HT-29 (cell line): ENCODE results near the gene MYO6. TPM values are rescaled to one million over a fixed set of nuclear protein-coding genes. Genes with fewer than 3 reads are reported as not detected.

Source experiments
- DNase-seq: peaks from one replicate; pipeline ENCODE4 v3.0.0-alpha.2; 2015; ENCODE audit warnings: low spot score
- small RNA-seq: library from RNA; depleted of rRNA; stranded (forward); fragments of <200 nt; gene quantifications from one replicate; pipeline ENCODE3, GENCODE V24; 2014
- total RNA-seq: library from RNA; depleted of rRNA; stranded (reverse); fragments of >200 nt; shearing (Covaris generic); gene quantifications from 2 replicates; pipeline ENCODE4 v1.2.3, GENCODE V29; 2014; rRNA removed

MYO6 gene
- total RNA-seq, 1 experiment from 2014 or later: 28.8 TPM

GRCh38 chr6:75943381-75943780, 194.3 kb downstream of the MYO6 start:
- DNase-seq: no peak

DNA sequence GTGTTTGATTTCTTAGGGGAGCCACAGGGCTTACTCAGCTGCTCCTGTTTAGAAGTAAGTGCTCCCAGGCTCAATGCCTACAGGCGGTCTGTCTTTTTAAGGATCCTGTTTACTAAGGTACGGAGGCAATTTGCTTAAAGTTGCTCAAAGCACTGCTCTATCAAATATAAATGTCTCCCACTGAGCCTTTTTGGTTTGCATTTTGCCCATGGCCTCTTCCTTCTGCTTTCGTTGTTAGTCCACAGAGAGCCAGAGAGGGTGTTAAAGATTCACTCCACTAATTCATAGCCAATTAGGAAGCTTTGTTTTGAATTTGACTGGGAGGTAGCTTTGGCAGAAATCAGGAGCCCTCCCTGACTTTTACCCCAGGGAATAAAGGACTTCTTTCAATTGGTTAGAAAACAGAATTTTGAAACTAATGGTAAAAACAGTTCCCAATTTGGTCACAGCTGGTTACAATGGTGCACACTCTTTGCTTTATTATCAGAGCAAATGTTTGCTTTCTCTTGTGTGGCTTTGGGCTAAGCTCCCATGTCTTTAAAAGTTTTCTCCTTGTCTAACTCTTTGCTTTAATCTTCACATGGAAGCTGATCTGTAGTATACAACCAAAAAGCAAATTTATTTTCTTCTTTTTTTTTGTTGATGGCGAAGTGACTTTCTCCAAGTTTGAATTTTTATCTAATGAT, 197.2 kb downstream of the MYO6 start:
- DNase-seq: no peak

- no peak for DNase-seq
Observed at GRCh38 chr6:75947935-75948334, 198.9 kb downstream of the MYO6 start.

- DNase-seq: no peak
Observed at GRCh38 chr6:75952128-75952527, 203.1 kb downstream of the MYO6 start.

DNA sequence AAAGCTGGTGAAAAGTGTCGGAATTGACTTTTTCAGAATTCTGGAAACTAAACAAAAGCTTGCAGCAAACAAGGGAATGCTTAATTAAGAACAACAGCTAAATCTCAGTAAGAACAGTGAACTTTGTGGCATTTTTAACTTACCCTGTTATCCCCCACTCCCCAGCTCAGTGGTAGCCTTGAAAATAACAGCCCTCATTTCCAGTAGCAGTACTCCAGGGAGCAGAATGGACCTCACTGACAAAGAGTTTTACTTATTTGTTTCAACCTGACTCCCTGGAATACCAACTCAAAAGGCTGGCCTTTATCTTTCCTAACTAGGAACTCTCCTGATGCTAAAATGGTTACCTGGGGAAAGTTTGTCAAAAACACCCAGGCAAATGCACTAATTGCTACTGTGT, 214.5 kb downstream of the MYO6 start:
- DNase-seq: no peak

GRCh38 chr6:75968143-75968542, 219.1 kb downstream of the MYO6 start:
- no peak for DNase-seq

Small RNA genes lying within 50 kb of the gene (small RNA-seq; reads per million reads assigned to genes)
- not detected for gene RF00019
- gene RNA5SP209: not detected
- gene RNU6-155P: not detected

Other genes with a start within 250 kb of the MYO6 start
- 33.5 and 39.9 TPM in 2 replicates for gene SENP6, start 147.4 kb upstream of the MYO6 start, total RNA-seq